ENCODE measurements around the gene KRT74. TPM values are rescaled to one million over a fixed set of nuclear protein-coding genes. Genes with fewer than 3 reads are reported as not detected.

KRT74 gene
- total RNA-seq, 1 donor from 2014 or later: not detected

DNA sequence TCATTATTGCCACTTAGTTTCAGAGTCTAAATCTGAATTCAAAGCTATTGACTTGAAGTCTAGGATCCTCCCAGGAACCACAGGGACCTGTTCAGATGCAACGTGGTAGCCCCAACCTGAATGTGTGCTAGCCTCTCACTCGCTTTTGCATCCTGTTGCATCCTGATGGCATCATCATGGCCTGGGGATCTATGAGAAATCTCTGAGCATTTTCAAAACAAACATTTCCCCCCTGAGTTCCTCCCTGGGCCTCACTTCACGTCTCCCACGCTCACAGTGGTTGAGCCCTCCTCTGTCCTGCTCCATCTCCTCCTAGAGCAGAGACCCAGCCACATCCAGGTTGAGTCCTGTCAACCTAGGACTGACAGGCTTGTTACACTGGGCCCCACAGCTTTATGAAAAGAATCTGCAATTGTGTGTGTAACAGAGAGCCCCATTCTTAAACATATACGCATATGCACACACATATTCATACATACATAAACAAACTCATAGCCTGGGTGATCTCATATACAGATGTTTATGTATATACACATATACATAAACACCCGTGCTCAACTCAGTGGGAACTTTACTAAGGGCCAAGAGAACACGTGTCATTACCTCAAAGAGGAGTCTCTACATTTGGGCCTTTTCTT is 33.1 kb upstream of the KRT74 start:
- Mint-ChIP-seq H3K27me3 (ENCODE audit: low read depth) (peaks cover 68% of the 10 kb centered on the region), H3K4me3 (ENCODE audit: unreplicated experiment) (no peak overlapping the region), H3K27ac (ENCODE audit: unreplicated experiment) (no peak overlapping the region), H3K4me1 (ENCODE audit: low read depth) (no peaks in the 10 kb centered on the region), H3K9me3 (ENCODE audit: low read depth) (no peaks in the 10 kb centered on the region), H3K36me3 (ENCODE audit: low read depth) (no peaks in the 10 kb centered on the region)
- TF ChIP-seq, protein P1, sequence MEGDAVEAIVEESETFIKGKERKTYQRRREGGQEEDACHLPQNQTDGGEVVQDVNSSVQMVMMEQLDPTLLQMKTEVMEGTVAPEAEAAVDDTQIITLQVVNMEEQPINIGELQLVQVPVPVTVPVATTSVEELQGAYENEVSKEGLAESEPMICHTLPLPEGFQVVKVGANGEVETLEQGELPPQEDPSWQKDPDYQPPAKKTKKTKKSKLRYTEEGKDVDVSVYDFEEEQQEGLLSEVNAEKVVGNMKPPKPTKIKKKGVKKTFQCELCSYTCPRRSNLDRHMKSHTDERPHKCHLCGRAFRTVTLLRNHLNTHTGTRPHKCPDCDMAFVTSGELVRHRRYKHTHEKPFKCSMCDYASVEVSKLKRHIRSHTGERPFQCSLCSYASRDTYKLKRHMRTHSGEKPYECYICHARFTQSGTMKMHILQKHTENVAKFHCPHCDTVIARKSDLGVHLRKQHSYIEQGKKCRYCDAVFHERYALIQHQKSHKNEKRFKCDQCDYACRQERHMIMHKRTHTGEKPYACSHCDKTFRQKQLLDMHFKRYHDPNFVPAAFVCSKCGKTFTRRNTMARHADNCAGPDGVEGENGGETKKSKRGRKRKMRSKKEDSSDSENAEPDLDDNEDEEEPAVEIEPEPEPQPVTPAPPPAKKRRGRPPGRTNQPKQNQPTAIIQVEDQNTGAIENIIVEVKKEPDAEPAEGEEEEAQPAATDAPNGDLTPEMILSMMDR (IDR thresholded peaks at IDR 0.05): no peak
- no peak for DNase-seq (ENCODE audit: low spot score)

DNA sequence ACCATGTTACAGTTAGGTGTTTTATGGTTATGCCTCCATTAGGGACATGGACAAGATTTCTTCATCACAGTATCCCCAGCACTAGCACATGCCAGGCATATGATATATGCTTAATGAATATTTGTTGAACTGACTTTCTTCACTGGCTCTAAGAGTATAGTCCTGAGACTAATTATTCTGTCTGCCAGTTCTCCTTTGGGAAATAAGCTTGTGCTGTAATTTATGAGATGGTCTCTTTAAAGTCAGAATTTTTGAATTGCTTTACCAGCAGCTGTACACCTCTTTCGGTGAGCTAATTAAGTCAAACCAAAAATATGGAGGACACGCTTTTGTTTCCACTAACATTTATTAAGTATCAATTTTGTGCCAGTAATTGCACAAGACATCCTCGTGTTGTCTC is 32.5 kb upstream of the KRT74 start:
- no peaks in the 10 kb centered on the region for H3K9me3 Mint-ChIP-seq (ENCODE audit: low read depth)
- H3K36me3 Mint-ChIP-seq (ENCODE audit: low read depth): no peaks in the 10 kb centered on the region
- no peak overlapping the region for H3K27ac Mint-ChIP-seq (ENCODE audit: unreplicated experiment)
- no peak for DNase-seq (ENCODE audit: low spot score)
- no peaks in the 10 kb centered on the region for H3K4me1 Mint-ChIP-seq (ENCODE audit: low read depth)
- TF ChIP-seq, protein P1 (IDR thresholded peaks at IDR 0.05): no peak
- H3K4me3 Mint-ChIP-seq (ENCODE audit: unreplicated experiment): no peak overlapping the region
- peaks cover 63% of the 10 kb centered on the region for H3K27me3 Mint-ChIP-seq (ENCODE audit: low read depth)

GRCh38 chr12:52605542-52605941 is 31.9 kb upstream of the KRT74 start:
- Mint-ChIP-seq H3K27me3 (ENCODE audit: low read depth) (peaks cover 59% of the 10 kb centered on the region), H3K9me3 (ENCODE audit: low read depth) (no peaks in the 10 kb centered on the region), H3K36me3 (ENCODE audit: low read depth) (no peaks in the 10 kb centered on the region), H3K4me3 (ENCODE audit: unreplicated experiment) (no peak overlapping the region), H3K4me1 (ENCODE audit: low read depth) (no peaks in the 10 kb centered on the region), H3K27ac (ENCODE audit: unreplicated experiment) (no peak overlapping the region)
- TF ChIP-seq, protein P1 (IDR thresholded peaks at IDR 0.05): no peak
- no peak for DNase-seq (ENCODE audit: low spot score)

DNA sequence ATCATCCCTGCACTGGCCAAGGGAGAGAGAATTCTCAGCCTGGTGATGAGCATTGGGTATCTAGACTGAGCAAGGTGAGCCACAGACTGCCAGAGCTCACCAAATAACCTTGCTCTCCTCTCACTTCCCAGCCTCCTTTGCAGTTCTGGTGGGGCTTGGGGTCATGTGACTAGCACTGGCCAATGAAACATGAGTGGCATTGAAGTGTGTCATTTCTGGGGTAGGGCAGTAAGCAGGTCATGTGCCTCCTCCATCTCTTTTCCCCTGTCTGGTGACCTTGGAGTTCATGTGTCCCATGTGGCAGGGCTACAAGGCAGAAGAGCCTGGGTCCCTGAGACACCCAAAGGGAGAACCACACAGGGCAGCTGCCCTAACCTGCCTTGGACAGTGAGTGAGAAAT is 31.2 kb upstream of the KRT74 start:
- no peaks in the 10 kb centered on the region for H3K4me1 Mint-ChIP-seq (ENCODE audit: low read depth)
- no peak overlapping the region for H3K4me3 Mint-ChIP-seq (ENCODE audit: unreplicated experiment)
- H3K27ac Mint-ChIP-seq (ENCODE audit: unreplicated experiment): no peak overlapping the region
- no peaks in the 10 kb centered on the region for H3K9me3 Mint-ChIP-seq (ENCODE audit: low read depth)
- peaks cover 60% of the 10 kb centered on the region for H3K27me3 Mint-ChIP-seq (ENCODE audit: low read depth)
- TF ChIP-seq, protein P1 (IDR thresholded peaks at IDR 0.05): no peak
- no peak for DNase-seq (ENCODE audit: low spot score)
- H3K36me3 Mint-ChIP-seq (ENCODE audit: low read depth): no peaks in the 10 kb centered on the region

GRCh38 chr12:52603314-52603713 is 29.7 kb upstream of the KRT74 start:
- no peak for DNase-seq (ENCODE audit: low spot score)
- H3K4me3 Mint-ChIP-seq (ENCODE audit: unreplicated experiment): no peak overlapping the region
- H3K4me1 Mint-ChIP-seq (ENCODE audit: low read depth): no peaks in the 10 kb centered on the region
- H3K27me3 Mint-ChIP-seq (ENCODE audit: low read depth): peaks cover 61% of the 10 kb centered on the region
- TF ChIP-seq, protein P1 (IDR thresholded peaks at IDR 0.05): no peak
- no peaks in the 10 kb centered on the region for H3K36me3 Mint-ChIP-seq (ENCODE audit: low read depth)
- H3K9me3 Mint-ChIP-seq (ENCODE audit: low read depth): no peaks in the 10 kb centered on the region
- no peak overlapping the region for H3K27ac Mint-ChIP-seq (ENCODE audit: unreplicated experiment)

Measured in chondrocyte (in vitro differentiated cells).